ENCODE measurements around the gene ATG101. TPM values are rescaled to one million over a fixed set of nuclear protein-coding genes. Genes with fewer than 3 reads are reported as not detected.

Gene ATG101
- total RNA-seq, 1 experiment from 2014 or later: 114 TPM

DNA sequence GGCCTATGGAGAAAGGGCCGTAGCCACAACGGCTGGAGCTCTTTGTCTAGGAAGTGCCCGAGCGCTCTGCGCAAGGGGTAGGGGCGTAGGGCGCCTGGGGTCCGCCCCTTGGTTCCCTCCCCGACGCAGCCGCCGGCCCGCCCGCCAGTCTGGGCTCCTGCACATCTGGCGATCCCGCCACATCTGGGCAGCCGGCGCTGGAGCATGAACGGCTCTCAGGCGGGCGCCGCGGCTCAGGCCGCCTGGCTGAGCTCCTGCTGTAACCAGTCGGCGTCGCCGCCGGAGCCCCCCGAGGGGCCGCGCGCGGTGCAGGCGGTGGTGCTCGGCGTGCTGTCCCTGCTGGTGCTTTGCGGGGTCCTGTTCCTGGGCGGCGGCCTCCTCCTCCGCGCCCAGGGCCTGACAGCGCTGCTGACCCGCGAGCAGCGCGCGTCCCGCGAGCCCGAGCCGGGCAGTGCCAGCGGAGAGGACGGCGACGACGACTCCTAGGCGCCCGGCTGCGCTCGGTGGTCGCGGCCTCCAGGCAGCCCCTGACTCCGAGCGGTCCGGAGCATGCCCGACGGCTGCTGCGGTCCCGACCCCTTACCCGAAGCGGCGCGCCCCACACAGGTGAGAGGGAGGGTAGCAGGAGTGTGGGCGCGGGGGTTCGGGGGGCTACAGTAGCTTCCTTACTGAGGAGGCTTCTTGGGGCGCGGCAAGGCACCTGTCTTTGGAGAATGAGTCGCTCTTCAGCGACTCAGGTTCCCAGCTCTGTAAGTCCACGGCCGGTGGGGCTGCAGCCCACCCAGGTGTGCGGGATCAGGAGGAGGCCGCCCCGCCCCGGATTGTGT is 10.0 kb downstream of the ATG101 start, which contains the start of gene SMIM41:
Gene SMIM41, plus strand, starts transcription at position 129 of the 827 bp plus-strand sequence. Its CDS starts 76 bp downstream, at position 205.
- no peak for DNase-seq (ENCODE audit: low spot score)

- no peak for DNase-seq (ENCODE audit: low spot score)
These were observed 10.8 kb downstream of the ATG101 start for GRCh38 chr12:52080403-52081251.

- DNase-seq (ENCODE audit: low spot score): no peak
These were observed 11.5 kb downstream of the ATG101 start for GRCh38 chr12:52081263-52081733.

- no peak for DNase-seq (ENCODE audit: low spot score)
These were observed 12.4 kb downstream of the ATG101 start for GRCh38 chr12:52082026-52082668.

DNA sequence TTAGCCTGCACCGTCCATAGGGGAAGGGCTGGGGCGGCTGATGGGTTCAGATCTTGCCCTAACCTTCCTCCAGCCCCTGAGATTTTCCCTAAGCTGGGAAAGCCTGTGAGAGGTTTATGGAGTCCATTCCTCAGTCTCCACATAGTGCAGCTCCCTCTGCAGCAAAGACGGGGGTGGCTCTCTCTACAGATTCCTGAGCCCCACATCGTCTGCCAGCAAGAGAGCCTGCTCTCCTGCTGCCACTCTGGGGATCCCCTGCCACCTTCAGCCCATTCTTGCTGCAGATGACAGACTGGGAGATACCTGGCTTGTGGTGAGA is 12.8 kb downstream of the ATG101 start:
- DNase-seq (ENCODE audit: low spot score): no peak

GRCh38 chr12:52082988-52083637 is 13.3 kb downstream of the ATG101 start:
- DNase-seq (ENCODE audit: low spot score): peak; percentile 60

DNA sequence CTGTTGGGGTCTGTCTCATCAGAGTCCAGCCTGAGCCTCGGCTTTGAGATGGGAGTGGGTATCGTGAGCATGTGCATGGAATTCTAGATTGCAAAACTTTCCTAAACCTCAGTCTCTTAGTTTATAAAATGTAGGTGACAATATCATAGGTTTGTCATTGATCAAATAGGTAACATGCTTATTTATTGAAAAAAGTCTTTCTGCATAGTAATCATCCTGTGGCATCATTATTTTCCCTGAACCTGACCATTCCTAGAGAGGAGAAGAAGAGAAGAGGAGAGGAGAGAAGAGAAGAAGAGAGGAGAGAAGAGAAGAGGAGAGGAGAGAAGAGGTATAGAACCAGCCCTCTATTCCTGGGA is 13.8 kb downstream of the ATG101 start:
- no peak for DNase-seq (ENCODE audit: low spot score)

DNA sequence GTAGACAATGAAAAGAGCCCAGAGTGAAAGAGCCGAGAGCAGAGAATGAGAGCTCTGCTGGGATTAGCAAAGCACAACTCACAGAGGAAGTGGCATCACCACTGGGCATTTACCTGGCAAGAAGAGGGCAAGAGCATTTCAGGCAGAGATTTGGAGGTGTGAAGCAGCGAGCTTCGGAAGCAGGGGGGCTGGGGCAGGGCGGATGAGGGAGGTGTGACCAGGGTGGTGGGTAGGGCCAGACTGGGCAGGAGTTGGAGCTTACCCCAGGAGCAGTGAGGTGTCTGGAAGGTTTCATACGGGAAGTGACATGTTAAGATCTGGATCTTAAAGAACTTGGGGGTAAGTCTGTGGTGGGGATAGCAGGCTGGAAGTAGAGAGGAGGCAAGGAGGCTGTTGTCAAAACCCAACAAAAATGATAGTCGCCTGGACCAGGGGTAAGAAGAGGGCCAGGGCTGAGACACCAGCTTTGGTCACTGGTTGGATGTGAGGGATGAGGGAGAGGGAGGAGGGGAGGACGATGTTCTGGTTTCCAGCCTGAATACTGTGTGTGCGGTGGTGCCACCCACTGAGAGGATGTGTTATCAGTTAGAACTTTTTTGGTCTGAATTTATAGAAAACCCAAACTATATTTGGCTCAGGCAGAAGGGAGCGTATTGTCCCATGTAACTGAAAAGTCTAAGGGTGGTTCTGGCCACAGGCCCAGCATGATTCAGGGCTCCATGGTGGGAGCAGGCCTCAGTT is 14.9 kb downstream of the ATG101 start:
- DNase-seq (ENCODE audit: low spot score): no peak

- DNase-seq (ENCODE audit: low spot score): no peak
These were observed 16.0 kb downstream of the ATG101 start for GRCh38 chr12:52085682-52086180.

- DNase-seq (ENCODE audit: low spot score): no peak
These were observed 16.6 kb downstream of the ATG101 start for GRCh38 chr12:52086366-52086765.

GRCh38 chr12:52086944-52087835 is 17.4 kb downstream of the ATG101 start:
- DNase-seq (ENCODE audit: low spot score): no peak

DNA sequence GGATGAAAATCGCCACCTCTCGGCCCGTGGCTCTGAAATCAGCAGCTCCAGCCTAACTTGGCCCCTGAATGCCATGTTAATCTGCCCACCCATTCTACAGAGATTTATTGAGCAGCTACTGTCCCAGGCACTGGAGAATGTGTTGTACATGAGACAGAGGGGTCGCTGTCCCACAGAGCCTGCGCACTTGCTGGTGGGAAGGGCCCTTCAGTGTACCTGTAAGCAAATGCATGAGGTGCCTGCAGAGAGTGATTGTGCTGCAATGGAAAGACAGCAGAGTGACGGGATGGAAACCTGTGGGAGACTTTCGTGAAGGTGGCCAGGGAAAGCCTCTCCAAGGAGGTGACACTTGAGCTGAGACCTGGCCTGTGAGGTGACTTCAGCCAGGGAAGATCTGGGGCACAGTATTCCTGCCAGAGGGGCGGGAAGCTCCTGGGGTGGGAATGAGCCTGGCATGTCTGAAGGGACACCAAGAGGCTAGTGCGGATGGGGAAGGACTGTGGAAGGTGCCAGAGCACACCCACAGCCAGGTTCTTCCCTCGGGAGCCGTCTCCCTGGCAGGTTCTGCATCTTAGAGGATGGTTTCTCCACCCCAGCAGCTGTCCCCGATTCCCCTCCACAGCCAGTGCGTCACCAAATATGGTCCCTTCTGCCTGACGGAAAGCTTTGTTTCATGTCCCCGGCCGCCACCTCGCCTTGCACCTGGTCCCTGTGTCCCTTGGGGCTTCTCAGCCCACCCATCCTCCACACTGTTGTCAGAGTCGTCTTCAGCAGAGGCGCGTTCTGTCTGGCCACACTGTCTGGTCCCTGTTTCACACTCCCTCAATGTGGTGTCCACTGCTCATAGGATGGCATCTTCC is 18.4 kb downstream of the ATG101 start:
- no peak for DNase-seq (ENCODE audit: low spot score)

- no peak for DNase-seq (ENCODE audit: low spot score)
These were observed 19.7 kb downstream of the ATG101 start for GRCh38 chr12:52089491-52089890.

DNA sequence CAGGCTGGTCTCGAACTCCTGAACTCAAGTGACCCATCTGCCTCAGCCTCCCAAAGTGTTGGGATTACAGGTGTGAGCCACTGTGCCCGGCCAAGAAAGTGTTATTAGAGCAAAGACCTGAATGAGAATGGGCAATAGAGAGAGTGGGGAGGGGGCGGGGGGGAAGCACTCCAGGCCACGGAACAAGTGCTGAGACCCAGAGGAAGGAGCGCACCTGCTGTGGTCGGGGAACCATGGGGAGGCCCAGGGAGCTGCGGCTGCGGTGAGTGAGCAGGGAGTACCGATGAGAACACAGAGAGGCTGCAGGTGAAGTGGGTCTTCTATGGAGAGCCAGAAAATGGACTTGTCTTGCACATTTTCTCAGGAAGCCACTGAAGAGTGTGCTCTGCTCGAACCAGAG is 20.5 kb downstream of the ATG101 start:
- no peak for DNase-seq (ENCODE audit: low spot score)

DNA sequence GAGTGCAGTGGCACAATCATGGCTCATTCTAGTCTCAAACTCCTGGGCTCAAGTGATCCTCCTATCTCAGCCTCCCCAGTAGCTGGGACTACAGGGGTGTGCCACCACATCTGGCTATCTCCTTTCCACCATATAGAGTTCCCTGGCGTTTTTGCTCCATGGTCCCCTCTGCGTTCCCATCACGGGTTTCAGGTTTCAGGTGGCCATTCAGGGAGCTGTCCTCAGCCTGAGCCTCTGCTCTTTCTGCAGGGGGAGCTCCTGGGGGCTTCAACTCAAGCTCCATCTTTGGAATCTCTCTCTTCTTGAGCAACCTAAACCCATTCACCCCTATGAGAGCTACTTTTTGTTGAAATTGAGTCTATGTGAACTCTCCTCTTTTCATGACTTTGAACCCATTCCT is 21.3 kb downstream of the ATG101 start:
- DNase-seq (ENCODE audit: low spot score): no peak

DNA sequence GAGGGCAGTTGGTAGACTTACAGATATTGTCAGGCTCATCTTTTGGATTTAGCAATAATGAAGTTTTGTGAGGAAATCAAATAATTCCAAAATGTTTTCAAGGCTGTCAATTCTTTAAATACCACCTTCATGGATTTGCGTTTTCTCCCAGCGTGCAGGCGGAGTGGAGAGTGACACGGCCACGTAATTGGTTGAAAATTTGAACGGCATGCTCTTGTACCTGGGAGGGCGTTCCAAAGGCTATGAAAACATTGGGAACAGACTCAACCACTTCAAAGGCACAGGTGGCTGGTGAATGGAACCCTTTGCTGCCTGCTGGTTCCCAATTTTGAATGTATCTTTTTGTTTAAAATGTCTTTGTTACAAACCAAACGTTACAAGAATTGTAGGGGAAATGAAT is 22.1 kb downstream of the ATG101 start:
- DNase-seq (ENCODE audit: low spot score): no peak

DNA sequence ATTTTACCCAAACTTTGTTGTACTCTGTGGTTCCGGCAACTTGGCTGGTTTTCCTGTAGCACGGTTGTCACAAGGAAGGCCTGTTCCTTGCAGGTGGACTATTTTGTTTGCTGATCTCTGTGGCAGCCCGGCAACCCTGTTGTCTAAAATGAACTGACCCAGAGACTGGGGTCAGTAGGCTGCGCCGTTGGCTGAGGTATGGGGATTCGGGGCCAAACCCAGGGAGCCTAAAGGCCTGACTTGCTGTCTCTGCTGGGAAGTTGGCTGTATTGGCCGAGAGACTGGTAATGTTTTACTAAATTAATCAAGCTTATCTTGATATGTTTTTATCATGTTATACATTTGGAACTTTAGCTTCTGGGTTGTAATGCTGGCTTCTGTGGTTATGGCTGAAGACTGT is 23.6 kb downstream of the ATG101 start:
- DNase-seq (ENCODE audit: low spot score): no peak

DNA sequence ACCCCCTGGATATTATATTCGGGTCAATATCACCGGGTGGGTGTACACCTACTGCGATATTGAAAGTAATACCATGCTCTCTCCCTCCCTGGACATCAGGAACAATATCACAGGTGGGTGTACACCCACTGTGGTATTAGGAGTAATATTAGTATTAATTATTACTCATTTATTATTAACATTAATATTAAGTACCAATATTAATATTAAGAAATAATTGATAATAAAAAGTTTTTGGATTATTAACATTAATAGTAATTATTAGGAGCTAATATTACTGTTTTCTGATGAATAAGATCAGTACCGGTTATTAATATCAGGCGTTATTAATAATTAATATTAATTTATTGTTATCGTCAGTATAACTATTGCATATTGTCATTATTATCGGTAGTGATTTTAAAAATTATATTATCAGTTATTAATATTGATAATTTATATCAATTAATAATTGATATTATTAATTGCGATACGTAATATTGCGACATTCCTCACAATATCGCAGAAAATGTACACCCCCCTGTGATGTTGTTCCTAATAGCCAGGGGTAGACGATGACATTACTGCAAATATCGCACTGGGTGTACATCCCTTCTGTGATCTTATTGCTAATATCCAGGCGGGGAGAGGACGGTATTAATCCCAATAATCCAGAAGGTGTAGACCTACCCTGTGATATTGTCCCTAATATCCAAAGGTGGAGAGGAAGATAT is 26.7 kb downstream of the ATG101 start:
- no peak for DNase-seq (ENCODE audit: low spot score)
